WI38 (cell line): ENCODE results near the gene ABLIM3.

Experiments used
- H3K4me3 ChIP-seq: 2 replicates; pipeline ENCODE4 v1.5.1; 2011; ENCODE audit warnings: low read depth, mild to moderate bottlenecking, control low read depth, low read length
- TF ChIP-seq, protein P1 (sequence below): IDR thresholded peaks from 2 replicates; pipeline ENCODE4 v1.5.1; 2012; ENCODE audit warnings: low read depth, mild to moderate bottlenecking, control low read depth, low read length

Gene ABLIM3

GRCh38 chr5:149151717-149152116, 10.4 kb downstream of the ABLIM3 start:
- TF ChIP-seq, protein P1, sequence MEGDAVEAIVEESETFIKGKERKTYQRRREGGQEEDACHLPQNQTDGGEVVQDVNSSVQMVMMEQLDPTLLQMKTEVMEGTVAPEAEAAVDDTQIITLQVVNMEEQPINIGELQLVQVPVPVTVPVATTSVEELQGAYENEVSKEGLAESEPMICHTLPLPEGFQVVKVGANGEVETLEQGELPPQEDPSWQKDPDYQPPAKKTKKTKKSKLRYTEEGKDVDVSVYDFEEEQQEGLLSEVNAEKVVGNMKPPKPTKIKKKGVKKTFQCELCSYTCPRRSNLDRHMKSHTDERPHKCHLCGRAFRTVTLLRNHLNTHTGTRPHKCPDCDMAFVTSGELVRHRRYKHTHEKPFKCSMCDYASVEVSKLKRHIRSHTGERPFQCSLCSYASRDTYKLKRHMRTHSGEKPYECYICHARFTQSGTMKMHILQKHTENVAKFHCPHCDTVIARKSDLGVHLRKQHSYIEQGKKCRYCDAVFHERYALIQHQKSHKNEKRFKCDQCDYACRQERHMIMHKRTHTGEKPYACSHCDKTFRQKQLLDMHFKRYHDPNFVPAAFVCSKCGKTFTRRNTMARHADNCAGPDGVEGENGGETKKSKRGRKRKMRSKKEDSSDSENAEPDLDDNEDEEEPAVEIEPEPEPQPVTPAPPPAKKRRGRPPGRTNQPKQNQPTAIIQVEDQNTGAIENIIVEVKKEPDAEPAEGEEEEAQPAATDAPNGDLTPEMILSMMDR = peak; percentile 16; the same call in 1 of the 2 replicates
- no peak overlapping the region for H3K4me3 ChIP-seq

DNA sequence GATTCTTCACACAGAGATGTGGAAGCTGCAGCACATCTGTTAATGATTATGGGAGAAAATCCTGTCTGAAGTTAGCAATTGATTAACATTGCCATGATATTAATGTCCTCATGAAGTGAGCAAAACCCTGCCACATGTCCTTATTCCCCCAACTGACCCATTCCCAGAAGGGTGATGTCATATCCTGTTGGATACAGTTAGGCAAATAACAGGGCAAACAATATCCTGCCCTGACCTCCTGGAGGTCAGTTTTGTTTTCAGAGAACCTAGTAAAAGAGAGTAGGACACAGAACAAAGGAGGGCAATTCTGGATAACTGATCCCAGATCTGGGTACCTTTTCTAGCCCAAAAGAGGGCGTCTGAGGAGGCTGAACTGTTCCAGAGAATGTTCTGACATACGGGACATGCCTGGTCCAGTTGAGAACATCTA, 11.0 kb downstream of the ABLIM3 start:
- TF ChIP-seq, protein P1 = no peak
- no peak overlapping the region for H3K4me3 ChIP-seq

GRCh38 chr5:149153193-149153750, 12.0 kb downstream of the ABLIM3 start:
- TF ChIP-seq, protein P1 = no peak
- H3K4me3 ChIP-seq = no peak overlapping the region

- TF ChIP-seq, protein P1 = no peak
These were observed 12.7 kb downstream of the ABLIM3 start for GRCh38 chr5:149153751-149154610.

GRCh38 chr5:149154650-149155049, 13.4 kb downstream of the ABLIM3 start:
- H3K4me3 ChIP-seq = no peak overlapping the region
- TF ChIP-seq, protein P1 = no peak

More at GRCh38 chr5:149153751-149154610, 12.7 kb downstream of the ABLIM3 start:
- H3K4me3 ChIP-seq = no peak overlapping the region

DNA sequence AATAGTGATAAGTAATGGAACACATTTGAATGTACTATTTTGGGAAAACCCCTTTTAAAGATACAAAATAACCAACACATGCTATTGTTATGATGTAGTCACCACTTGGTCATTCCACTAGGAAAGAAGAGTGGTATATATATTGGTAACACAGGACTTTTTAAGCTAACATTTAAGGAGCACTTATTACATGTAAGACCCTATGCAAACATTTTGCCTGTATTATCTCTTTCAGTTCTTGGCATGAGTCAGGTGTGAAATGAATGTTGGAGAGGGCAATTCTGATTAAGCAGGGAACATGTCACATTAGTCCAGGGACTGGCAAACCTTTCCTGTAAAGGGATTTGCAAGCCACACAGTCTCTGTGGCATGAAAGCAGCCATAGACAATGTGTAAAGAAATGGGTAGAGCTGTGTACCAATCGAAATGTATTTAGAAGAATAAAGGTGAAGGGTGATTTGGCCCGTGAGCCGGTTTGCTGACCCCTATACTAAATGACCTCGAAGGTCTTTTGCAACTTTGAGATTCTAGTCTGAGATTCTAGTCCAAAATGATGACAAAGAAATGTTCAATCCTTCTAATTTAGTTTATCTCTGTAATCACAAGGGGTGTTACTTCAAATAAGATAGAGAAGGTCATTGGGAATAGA, 15.3 kb downstream of the ABLIM3 start:
- H3K4me3 ChIP-seq = no peak overlapping the region
- TF ChIP-seq, protein P1 = no peak
